ENCODE results near the gene TMEM108.

The TMEM108 gene

DNA sequence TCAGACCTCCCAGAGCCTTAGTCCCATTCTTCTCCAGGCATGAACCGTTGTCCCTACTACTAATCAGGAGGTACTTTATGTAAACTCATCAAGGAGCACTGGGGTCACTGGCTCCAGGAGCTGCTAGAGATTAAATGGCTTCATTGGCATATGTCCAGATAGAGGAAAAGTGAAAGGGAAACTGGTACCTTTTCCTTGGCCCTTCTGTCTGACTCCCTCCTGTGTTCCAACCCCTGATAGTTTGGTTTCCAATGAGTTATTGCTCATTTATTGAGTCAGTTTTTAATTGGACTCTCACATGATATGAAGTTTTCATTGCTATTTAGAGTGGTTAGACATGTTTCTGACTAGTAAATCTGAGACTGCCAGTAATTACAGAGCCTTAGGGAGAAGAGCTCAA is 231.2 kb downstream of the TMEM108 start:
- ATAC-seq (replicated peaks; ENCODE audit: extremely low read depth, poor library complexity, severe bottlenecking) (no peak), DNase-seq (ENCODE audit: low spot score in 2 of 2) (no peak)
- peaks cover 23% of the 10 kb centered on the region for H3K27me3 Mint-ChIP-seq
- H3K9me3 Mint-ChIP-seq = no peaks in the 10 kb centered on the region
- no peaks in the 10 kb centered on the region for H3K4me1 Mint-ChIP-seq
- no peak overlapping the region for H3K27ac Mint-ChIP-seq (ENCODE audit: low read depth)
- H3K4me3 Mint-ChIP-seq = no peak overlapping the region
- H3K36me3 Mint-ChIP-seq (ENCODE audit: insufficient read depth) = no peaks in the 10 kb centered on the region

- Mint-ChIP-seq H3K27me3 (peaks cover 28% of the 10 kb centered on the region), H3K36me3 (ENCODE audit: insufficient read depth) (no peaks in the 10 kb centered on the region), H3K27ac (ENCODE audit: low read depth) (no peak overlapping the region), H3K4me3 (no peak overlapping the region), H3K9me3 (no peaks in the 10 kb centered on the region), H3K4me1 (no peaks in the 10 kb centered on the region)
- DNase-seq (ENCODE audit: low spot score in 2 of 2) (no peak), ATAC-seq (replicated peaks; ENCODE audit: extremely low read depth, poor library complexity, severe bottlenecking) (no peak)
Observed at GRCh38 chr3:133270631-133271030, 232.4 kb downstream of the TMEM108 start.

- DNase-seq (ENCODE audit: low spot score in 2 of 2) = no peak
- Mint-ChIP-seq H3K4me1 (no peaks in the 10 kb centered on the region), H3K4me3 (no peak overlapping the region), H3K27me3 (peaks cover 28% of the 10 kb centered on the region), H3K27ac (ENCODE audit: low read depth) (no peak overlapping the region), H3K9me3 (no peaks in the 10 kb centered on the region), H3K36me3 (ENCODE audit: insufficient read depth) (no peaks in the 10 kb centered on the region)
- ATAC-seq (replicated peaks; ENCODE audit: extremely low read depth, poor library complexity, severe bottlenecking) = no peak
Observed at GRCh38 chr3:133271042-133271441, 232.9 kb downstream of the TMEM108 start.

- ATAC-seq (replicated peaks; ENCODE audit: extremely low read depth, poor library complexity, severe bottlenecking) = no peak
- H3K4me1 Mint-ChIP-seq = no peaks in the 10 kb centered on the region
- peaks cover 28% of the 10 kb centered on the region for H3K27me3 Mint-ChIP-seq
- H3K9me3 Mint-ChIP-seq = no peaks in the 10 kb centered on the region
- H3K27ac Mint-ChIP-seq (ENCODE audit: low read depth) = no peak overlapping the region
- no peak for DNase-seq (ENCODE audit: low spot score in 2 of 2)
- no peak overlapping the region for H3K4me3 Mint-ChIP-seq
- no peaks in the 10 kb centered on the region for H3K36me3 Mint-ChIP-seq (ENCODE audit: insufficient read depth)
Observed at GRCh38 chr3:133271539-133271938, 233.3 kb downstream of the TMEM108 start.

GRCh38 chr3:133273346-133273745 is 235.2 kb downstream of the TMEM108 start:
- H3K4me3 Mint-ChIP-seq = no peak overlapping the region
- ATAC-seq (replicated peaks; ENCODE audit: extremely low read depth, poor library complexity, severe bottlenecking) (no peak), DNase-seq (ENCODE audit: low spot score in 2 of 2) (no peak)
- H3K27ac Mint-ChIP-seq (ENCODE audit: low read depth) = no peak overlapping the region
- no peaks in the 10 kb centered on the region for H3K9me3 Mint-ChIP-seq
- no peaks in the 10 kb centered on the region for H3K4me1 Mint-ChIP-seq
- peaks cover 28% of the 10 kb centered on the region for H3K27me3 Mint-ChIP-seq
- no peaks in the 10 kb centered on the region for H3K36me3 Mint-ChIP-seq (ENCODE audit: insufficient read depth)

DNA sequence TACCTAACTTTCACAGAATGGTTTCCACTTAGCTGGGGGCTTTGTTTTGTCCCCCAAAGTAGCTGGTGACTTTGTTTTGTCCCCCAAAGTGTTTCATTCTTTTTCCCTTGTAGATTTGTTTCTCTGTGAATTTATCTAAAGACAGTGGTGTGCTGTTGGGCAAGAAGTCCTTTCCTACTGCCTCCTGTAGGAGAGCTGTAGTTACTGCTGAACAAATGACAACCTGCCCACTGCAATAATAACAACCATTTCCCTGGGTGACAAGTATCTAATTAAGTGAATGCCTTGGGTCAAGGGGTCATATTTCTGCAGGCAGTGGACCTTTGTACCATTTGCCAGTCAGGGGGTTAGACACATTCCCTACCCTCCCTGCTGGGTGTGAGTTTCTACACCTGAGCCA is 236.3 kb downstream of the TMEM108 start:
- Mint-ChIP-seq H3K9me3 (no peaks in the 10 kb centered on the region), H3K27ac (ENCODE audit: low read depth) (no peak overlapping the region), H3K36me3 (ENCODE audit: insufficient read depth) (no peaks in the 10 kb centered on the region), H3K27me3 (peaks cover 28% of the 10 kb centered on the region), H3K4me1 (no peaks in the 10 kb centered on the region), H3K4me3 (no peak overlapping the region)
- DNase-seq (ENCODE audit: low spot score in 2 of 2) (no peak), ATAC-seq (replicated peaks; ENCODE audit: extremely low read depth, poor library complexity, severe bottlenecking) (no peak)

- no peak for DNase-seq (ENCODE audit: low spot score in 2 of 2)
- Mint-ChIP-seq H3K27me3 (peaks cover 18% of the 10 kb centered on the region), H3K4me3 (no peak overlapping the region), H3K27ac (ENCODE audit: low read depth) (no peak overlapping the region), H3K36me3 (ENCODE audit: insufficient read depth) (no peaks in the 10 kb centered on the region), H3K4me1 (no peaks in the 10 kb centered on the region), H3K9me3 (no peaks in the 10 kb centered on the region)
- ATAC-seq (replicated peaks; ENCODE audit: extremely low read depth, poor library complexity, severe bottlenecking) = no peak
Observed at GRCh38 chr3:133276594-133276993, 238.4 kb downstream of the TMEM108 start.

- no peaks in the 10 kb centered on the region for H3K9me3 Mint-ChIP-seq
- H3K4me1 Mint-ChIP-seq = no peaks in the 10 kb centered on the region
- no peak for DNase-seq (ENCODE audit: low spot score in 2 of 2)
- H3K27ac Mint-ChIP-seq (ENCODE audit: low read depth) = no peak overlapping the region
- H3K4me3 Mint-ChIP-seq = no peak overlapping the region
- no peak for ATAC-seq (replicated peaks; ENCODE audit: extremely low read depth, poor library complexity, severe bottlenecking)
- H3K36me3 Mint-ChIP-seq (ENCODE audit: insufficient read depth) = no peaks in the 10 kb centered on the region
- peaks cover 18% of the 10 kb centered on the region for H3K27me3 Mint-ChIP-seq
Observed at GRCh38 chr3:133277813-133278212, 239.6 kb downstream of the TMEM108 start.

GRCh38 chr3:133278260-133279043 is 240.3 kb downstream of the TMEM108 start:
- H3K4me1 Mint-ChIP-seq = no peaks in the 10 kb centered on the region
- H3K9me3 Mint-ChIP-seq = no peaks in the 10 kb centered on the region
- ATAC-seq (replicated peaks; ENCODE audit: extremely low read depth, poor library complexity, severe bottlenecking) = no peak
- H3K27me3 Mint-ChIP-seq = peaks cover 14% of the 10 kb centered on the region
- no peak for DNase-seq (ENCODE audit: low spot score in 2 of 2)
- no peak overlapping the region for H3K4me3 Mint-ChIP-seq
- H3K27ac Mint-ChIP-seq (ENCODE audit: low read depth) = no peak overlapping the region
- H3K36me3 Mint-ChIP-seq (ENCODE audit: insufficient read depth) = no peaks in the 10 kb centered on the region

- peaks cover 15% of the 10 kb centered on the region for H3K27me3 Mint-ChIP-seq
- no peak for DNase-seq (ENCODE audit: low spot score in 2 of 2)
- no peak for ATAC-seq (replicated peaks; ENCODE audit: extremely low read depth, poor library complexity, severe bottlenecking)
- no peak overlapping the region for H3K4me3 Mint-ChIP-seq
- no peaks in the 10 kb centered on the region for H3K9me3 Mint-ChIP-seq
- H3K27ac Mint-ChIP-seq (ENCODE audit: low read depth) = no peak overlapping the region
- H3K4me1 Mint-ChIP-seq = no peaks in the 10 kb centered on the region
- H3K36me3 Mint-ChIP-seq (ENCODE audit: insufficient read depth) = no peaks in the 10 kb centered on the region
Observed at GRCh38 chr3:133280586-133280985, 242.4 kb downstream of the TMEM108 start.

DNA sequence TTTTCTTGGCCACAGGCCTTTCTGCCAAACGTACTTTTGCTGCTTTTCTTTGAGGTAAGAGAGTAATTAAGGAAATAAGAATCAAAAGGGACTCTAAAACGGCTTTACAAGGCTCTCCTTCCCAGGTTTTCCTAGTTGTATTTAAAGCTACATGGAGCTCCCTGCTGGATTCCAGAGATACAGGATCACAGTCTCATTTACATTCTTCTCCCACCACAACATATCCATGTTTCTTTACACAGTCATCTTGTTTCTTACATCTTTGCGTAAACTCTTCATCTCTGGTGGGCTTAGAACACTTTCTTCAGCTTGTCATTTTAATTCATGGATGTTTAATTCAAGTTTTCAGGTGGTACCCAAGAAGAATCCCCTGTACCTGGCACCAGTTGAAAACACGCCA is 244.0 kb downstream of the TMEM108 start:
- H3K4me1 Mint-ChIP-seq = no peaks in the 10 kb centered on the region
- H3K9me3 Mint-ChIP-seq = no peaks in the 10 kb centered on the region
- H3K27me3 Mint-ChIP-seq = peaks cover 31% of the 10 kb centered on the region
- H3K4me3 Mint-ChIP-seq = no peak overlapping the region
- DNase-seq (ENCODE audit: low spot score in 2 of 2) = no peak
- H3K27ac Mint-ChIP-seq (ENCODE audit: low read depth) = no peak overlapping the region
- no peaks in the 10 kb centered on the region for H3K36me3 Mint-ChIP-seq (ENCODE audit: insufficient read depth)
- ATAC-seq (replicated peaks; ENCODE audit: extremely low read depth, poor library complexity, severe bottlenecking) = no peak

DNA sequence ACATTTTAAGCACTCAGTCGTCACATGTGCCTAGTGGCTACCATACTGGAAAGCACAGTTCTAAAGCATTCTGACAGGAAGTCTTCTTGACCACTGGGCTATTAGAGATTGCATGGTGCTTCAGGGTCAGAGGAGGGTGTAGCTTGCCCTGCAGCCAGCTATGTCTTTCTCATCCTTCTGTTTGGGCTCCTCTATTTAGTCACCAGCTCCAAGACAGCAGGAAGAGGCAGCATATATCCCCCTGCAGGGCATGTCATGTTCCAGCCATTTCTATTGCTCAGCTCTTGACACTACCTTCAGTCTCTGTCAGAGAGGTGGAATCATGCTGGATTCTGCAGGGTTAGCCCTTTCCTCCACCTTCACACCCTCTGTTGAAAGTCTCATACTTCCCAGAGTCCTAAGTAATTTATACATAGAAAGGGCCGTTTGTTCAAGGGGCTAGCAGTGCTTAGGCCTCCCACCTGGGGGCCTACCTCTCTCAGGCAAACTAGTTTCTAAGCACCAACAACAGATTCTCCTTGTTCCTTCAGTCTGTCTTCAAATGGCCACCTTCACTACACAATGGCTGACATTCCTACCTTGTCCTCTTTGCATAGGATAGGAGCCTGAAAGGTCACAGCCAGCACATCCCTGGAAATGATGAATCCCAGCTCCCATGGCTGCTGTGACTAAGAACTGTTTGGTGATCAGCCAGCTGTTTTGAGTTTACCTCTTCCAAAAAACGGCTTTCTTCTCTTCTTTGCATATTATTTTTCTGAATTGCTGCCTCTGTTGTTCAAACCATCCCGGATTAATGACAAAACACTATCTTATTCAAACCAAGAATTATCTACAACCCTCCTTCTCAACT is 246.0 kb downstream of the TMEM108 start:
- no peak overlapping the region for H3K27ac Mint-ChIP-seq (ENCODE audit: low read depth)
- H3K9me3 Mint-ChIP-seq = no peaks in the 10 kb centered on the region
- no peak overlapping the region for H3K4me3 Mint-ChIP-seq
- ATAC-seq (replicated peaks; ENCODE audit: extremely low read depth, poor library complexity, severe bottlenecking) = no peak
- no peaks in the 10 kb centered on the region for H3K4me1 Mint-ChIP-seq
- peaks cover 34% of the 10 kb centered on the region for H3K27me3 Mint-ChIP-seq
- no peaks in the 10 kb centered on the region for H3K36me3 Mint-ChIP-seq (ENCODE audit: insufficient read depth)
- no peak for DNase-seq (ENCODE audit: low spot score in 2 of 2)

- no peak overlapping the region for H3K27ac Mint-ChIP-seq (ENCODE audit: low read depth)
- ATAC-seq (replicated peaks; ENCODE audit: extremely low read depth, poor library complexity, severe bottlenecking) = no peak
Observed at GRCh38 chr3:133289322-133289721, 251.1 kb downstream of the TMEM108 start.

More at GRCh38 chr3:133289322-133289721, 251.1 kb downstream of the TMEM108 start:
- H3K36me3 Mint-ChIP-seq (ENCODE audit: insufficient read depth) = no peaks in the 10 kb centered on the region
- H3K4me3 Mint-ChIP-seq = no peak overlapping the region
- DNase-seq (ENCODE audit: low spot score in 2 of 2) = no peak
- no peaks in the 10 kb centered on the region for H3K4me1 Mint-ChIP-seq
- no peaks in the 10 kb centered on the region for H3K9me3 Mint-ChIP-seq
- H3K27me3 Mint-ChIP-seq = peaks cover 44% of the 10 kb centered on the region

Measured in central memory CD8-positive, alpha-beta T cell (primary cell).